Measurements from ENCODE around the gene DYNLT2.
"Not testable (repeated sequence)": the region's sequence is repeated elsewhere in the genome, so short reads cannot be mapped to it uniquely, and the experiment has no call there.

Gene DYNLT2

GRCh38 chr6:169707772-169708171 is 43.6 kb downstream of the DYNLT2 start:
- DNase-seq (ENCODE audit: extremely low spot score, insufficient read length, low read depth) (no peak), FAIRE-seq (no peak)

DNA sequence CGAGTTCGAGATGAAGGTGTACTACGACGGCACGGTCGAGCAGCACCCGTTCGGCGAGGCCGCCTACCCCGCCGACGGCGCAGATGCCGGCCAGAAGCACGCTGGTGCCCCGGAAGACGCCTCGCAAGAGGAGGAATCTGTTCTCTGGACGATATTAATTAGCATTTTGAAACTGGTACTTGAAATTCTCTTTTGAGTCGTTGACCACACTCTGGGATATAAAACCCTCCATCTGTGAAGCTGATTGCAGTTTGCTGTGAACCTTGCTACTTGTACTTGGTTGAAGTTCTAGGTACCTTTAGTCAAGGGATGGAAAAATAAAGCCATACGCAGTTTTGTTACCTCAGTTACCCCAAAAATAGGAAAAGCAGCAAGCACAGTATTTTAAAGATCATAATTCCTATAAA is 48.5 kb downstream of the DYNLT2 start:
- FAIRE-seq = no peak

DNA sequence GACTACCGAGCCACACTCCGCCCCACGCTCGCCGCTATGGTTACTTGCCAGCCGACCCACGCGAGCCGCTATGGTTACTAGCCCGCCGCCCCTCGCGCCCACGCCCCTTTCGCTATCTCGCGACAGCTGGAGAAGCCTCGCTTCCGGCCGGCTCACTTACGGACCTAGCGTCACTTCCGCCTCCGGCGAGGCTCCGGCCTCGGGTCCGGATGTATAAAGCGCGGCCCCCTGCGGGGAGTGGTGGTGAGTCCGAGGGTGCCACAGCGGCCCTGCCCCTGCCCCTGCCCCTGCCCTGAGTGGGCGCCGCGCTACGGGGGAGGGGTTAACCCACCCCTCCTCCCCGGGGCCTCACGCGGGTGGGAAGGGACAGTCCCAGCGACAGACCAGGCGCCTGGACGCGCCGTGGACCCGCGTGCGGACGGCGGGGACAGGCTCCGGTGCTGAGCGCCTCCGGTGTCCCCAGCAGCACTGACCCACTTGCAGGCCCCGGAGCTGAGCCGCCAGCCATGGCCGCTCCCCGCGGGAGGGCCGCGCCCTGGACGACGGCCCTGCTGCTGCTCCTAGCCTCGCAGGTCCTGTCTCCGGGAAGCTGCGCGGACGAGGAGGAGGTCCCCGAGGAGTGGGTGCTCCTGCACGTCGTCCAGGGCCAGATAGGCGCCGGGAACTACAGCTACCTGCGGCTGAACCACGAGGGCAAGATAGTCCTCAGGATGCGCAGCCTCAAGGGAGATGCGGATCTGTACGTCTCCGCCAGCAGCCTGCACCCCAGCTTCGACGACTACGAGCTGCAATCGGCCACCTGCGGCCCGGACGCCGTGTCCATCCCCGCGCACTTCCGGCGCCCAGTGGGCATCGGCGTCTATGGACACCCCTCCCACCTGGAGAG is 49.2 kb downstream of the DYNLT2 start, which contains the start of the genes C6orf120 and WDR27:
C6orf120 (plus strand) TSS at position 173 of the 886 bp plus-strand sequence; CDS start at position 507, 334 bp downstream.
WDR27 (minus strand) TSS at position 76 of the 886 bp plus-strand sequence. CDS start 13,024 bp downstream, outside the sequence.
- FAIRE-seq (peak; percentile 94), DNase-seq (ENCODE audit: extremely low spot score, insufficient read length, low read depth) (peak; percentile 90)

More for the DNA sequence above, 48.5 kb downstream of the DYNLT2 start:
- DNase-seq (ENCODE audit: extremely low spot score, insufficient read length, low read depth) = no peak

GRCh38 chr6:169701311-169701953 is 49.9 kb downstream of the DYNLT2 start:
- DNase-seq (ENCODE audit: extremely low spot score, insufficient read length, low read depth) (no peak), FAIRE-seq (no peak)

DNA sequence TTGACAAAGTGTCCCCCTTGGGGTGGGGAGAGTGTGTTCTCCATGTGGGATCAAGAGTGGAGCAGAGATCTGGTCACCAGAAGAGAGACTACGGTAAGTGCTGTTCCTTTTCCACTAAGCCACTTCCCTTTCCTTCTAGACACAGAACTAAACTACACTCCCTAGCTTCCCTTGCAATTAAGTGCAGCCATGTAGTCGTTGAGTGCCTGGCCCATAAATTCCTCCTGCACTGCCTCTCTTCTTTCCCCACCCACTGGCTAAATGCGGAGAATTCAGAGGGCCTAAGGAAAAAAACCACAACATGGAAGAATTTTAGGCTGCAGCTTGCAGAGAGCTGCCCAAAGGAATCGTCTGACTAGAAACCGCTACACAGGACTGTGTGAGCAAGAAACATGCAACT is 51.1 kb downstream of the DYNLT2 start:
- DNase-seq (ENCODE audit: extremely low spot score, insufficient read length, low read depth) (no peak), FAIRE-seq (no peak)

DNA sequence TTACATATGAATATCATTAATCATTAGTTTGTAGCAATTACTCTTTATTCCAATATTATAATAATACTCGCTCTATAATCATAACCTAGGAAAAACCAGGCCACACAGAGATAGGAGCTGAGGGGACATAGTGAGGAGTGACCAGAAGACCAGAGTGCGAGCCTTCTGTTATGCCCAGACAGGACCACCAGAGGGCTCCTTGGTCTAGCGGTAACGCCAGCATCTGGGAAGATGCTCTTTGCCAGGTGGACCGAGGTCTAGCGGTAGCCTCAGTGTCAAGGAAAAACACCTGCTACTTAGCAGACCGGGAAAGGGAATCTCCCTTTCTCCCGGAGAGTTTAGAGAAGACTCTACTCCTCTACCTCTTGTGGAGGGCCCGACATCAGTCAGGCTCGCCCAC is 54.3 kb downstream of the DYNLT2 start:
- DNase-seq (ENCODE audit: extremely low spot score, insufficient read length, low read depth); FAIRE-seq: not testable (repeated sequence)

- FAIRE-seq (no peak), DNase-seq (ENCODE audit: extremely low spot score, insufficient read length, low read depth) (no peak)
Measured at GRCh38 chr6:169695131-169695530, 56.2 kb downstream of the DYNLT2 start.

DNA sequence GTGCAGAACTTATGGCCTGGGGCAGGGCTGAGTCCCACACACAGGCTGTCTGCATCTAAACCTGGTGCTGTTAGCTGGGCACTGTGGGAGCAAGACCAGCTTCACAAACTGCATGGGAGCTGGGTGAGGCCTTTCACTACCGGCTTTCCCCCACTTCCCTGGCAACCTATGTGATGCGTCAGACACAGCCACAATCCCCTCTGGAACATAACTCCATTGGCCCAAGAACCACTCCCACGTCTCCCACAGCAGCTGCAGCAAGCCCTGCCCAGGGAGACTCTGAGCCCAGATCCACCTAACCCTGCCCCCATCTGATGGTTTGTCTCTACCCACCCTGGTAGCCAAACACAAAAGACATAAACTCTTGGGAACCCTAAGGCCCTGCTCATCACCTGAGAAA is 58.9 kb downstream of the DYNLT2 start:
- FAIRE-seq = no peak
- DNase-seq (ENCODE audit: extremely low spot score, insufficient read length, low read depth) = no peak

- FAIRE-seq (no peak), DNase-seq (ENCODE audit: extremely low spot score, insufficient read length, low read depth) (no peak)
Measured at GRCh38 chr6:169691260-169691659, 60.1 kb downstream of the DYNLT2 start.

Data from GM18507 (cell line).